Astrocyte (in vitro differentiated cells and primary cell): Measurements from ENCODE around the gene TENT4A. TPM values are rescaled to one million over a fixed set of nuclear protein-coding genes. Genes with fewer than 3 reads are reported as not detected.

Source experiments
- DNase-seq: peaks from one replicate; pipeline ENCODE4 v3.0.0-alpha.2; 2010; ENCODE audit warnings: low read depth
- FAIRE-seq: peaks from 2 replicates; lab custom pipeline; 2011; peaks lifted over from hg19 to GRCh38; lab: Jason Lieb, UNC
- H2AFZ ChIP-seq: 2 replicates; pipeline ENCODE4 v1.6.0; 2012; ENCODE audit warnings: low read depth, low read length, inconsistent platforms
- H3K27ac ChIP-seq: 2 replicates; pipeline ENCODE4 v1.5.1; 2011; ENCODE audit warnings: low read depth, low read length, inconsistent platforms
- H3K27me3 ChIP-seq: 2 replicates; pipeline ENCODE4 v1.6.0; 2011; ENCODE audit warnings: low read length, inconsistent platforms; ENCODE audit not compliant: insufficient read depth
- H3K36me3 ChIP-seq: 2 replicates; pipeline ENCODE4 v1.5.1; 2011; ENCODE audit warnings: low read length, inconsistent platforms; ENCODE audit not compliant: insufficient read depth
- H3K4me1 ChIP-seq: 2 replicates; pipeline ENCODE4 v1.5.1; 2011; ENCODE audit warnings: low read length, inconsistent platforms; ENCODE audit not compliant: insufficient read depth
- H3K4me2 ChIP-seq: 2 replicates; pipeline ENCODE4 v1.6.0; 2012; ENCODE audit warnings: low read length, inconsistent platforms
- H3K4me3 ChIP-seq: 2 replicates; pipeline ENCODE4 v1.5.1; 2011; ENCODE audit warnings: low read depth, mild to moderate bottlenecking, low read length, inconsistent platforms; ENCODE audit not compliant: insufficient read depth
- H3K79me2 ChIP-seq: 2 replicates; pipeline ENCODE4 v1.6.0; 2012; ENCODE audit warnings: mild to moderate bottlenecking, low read length, inconsistent platforms; ENCODE audit not compliant: insufficient read depth
- H3K9ac ChIP-seq: 2 replicates; pipeline ENCODE4 v1.6.0; 2012; ENCODE audit warnings: mild to moderate bottlenecking, low read length, inconsistent platforms
- H3K9me3 ChIP-seq: 2 replicates; pipeline ENCODE4 v1.5.1; 2012; ENCODE audit warnings: low read depth, mild to moderate bottlenecking, low read length, inconsistent platforms; ENCODE audit not compliant: insufficient read depth
- H4K20me1 ChIP-seq: 2 replicates; pipeline ENCODE4 v1.6.0; 2012; ENCODE audit warnings: low read length, inconsistent platforms; ENCODE audit not compliant: insufficient read depth
- H3K27ac Mint-ChIP-seq: one replicate; pipeline ENCODE4 v1.8.0; 2021; ENCODE audit warnings: mild to moderate bottlenecking, mixed read lengths; ENCODE audit not compliant: unreplicated experiment
- H3K27me3 Mint-ChIP-seq: one replicate; pipeline ENCODE4 v1.8.0; 2021; ENCODE audit warnings: low read depth, mixed read lengths; ENCODE audit not compliant: unreplicated experiment
- H3K36me3 Mint-ChIP-seq: one replicate; pipeline ENCODE4 v1.8.0; 2021; ENCODE audit warnings: low read depth, mixed read lengths; ENCODE audit not compliant: unreplicated experiment
- H3K4me1 Mint-ChIP-seq: one replicate; pipeline ENCODE4 v1.8.0; 2021; ENCODE audit warnings: low read depth, mixed read lengths; ENCODE audit not compliant: unreplicated experiment
- H3K4me3 Mint-ChIP-seq: one replicate; pipeline ENCODE4 v1.8.0; 2021; ENCODE audit warnings: mild to moderate bottlenecking, moderate library complexity, mixed read lengths; ENCODE audit not compliant: unreplicated experiment
- H3K9me3 Mint-ChIP-seq: one replicate; pipeline ENCODE4 v1.8.0; 2021; ENCODE audit warnings: mild to moderate bottlenecking, mixed read lengths; ENCODE audit not compliant: unreplicated experiment
- EZH2 ChIP-seq: IDR thresholded peaks from 2 replicates; pipeline ENCODE4 v1.6.1; 2012; ENCODE audit warnings: mild to moderate bottlenecking, low read length, inconsistent platforms; ENCODE audit not compliant: insufficient read depth
- total RNA-seq: library from RNA; stranded (reverse); gene quantifications from 2 replicates; pipeline ENCODE4 v1.2.1, GENCODE V29; 2021
- TF ChIP-seq, protein P1 (sequence below): IDR thresholded peaks from 2 replicates; pipeline ENCODE4 v1.5.1; 2011; ENCODE audit warnings: low read depth, mild to moderate bottlenecking, inconsistent platforms, low read length, moderate library complexity; ENCODE audit not compliant: insufficient read depth

The TENT4A gene
- total RNA-seq, 1 donor from 2014 or later, result 18.8 TPM

GRCh38 chr5:6715271-6715670 is 2.0 kb downstream of the TENT4A start:
- Mint-ChIP-seq H3K36me3 (peaks cover 8% of the 10 kb centered on the region), H3K27me3 (no peaks in the 10 kb centered on the region), H3K4me3 (peak overlapping the region; percentile 91), H3K9me3 (no peaks in the 10 kb centered on the region), H3K27ac (no peak overlapping the region), H3K4me1 (peaks cover 21% of the 10 kb centered on the region)
- Histone ChIP-seq H3K9ac (peak overlapping the region; percentile 80), H3K4me3 (peak overlapping the region; percentile 85), H4K20me1 (peaks cover 58% of the 10 kb centered on the region), H3K27ac (no peak overlapping the region), H3K36me3 (no peaks in the 10 kb centered on the region), H3K79me2 (peaks cover 61% of the 10 kb centered on the region), H3K4me1 (peaks cover 13% of the 10 kb centered on the region), H3K27me3 (no peaks in the 10 kb centered on the region), H3K9me3 (no peaks in the 10 kb centered on the region), H3K4me2 (peak overlapping the region; percentile 92), H2AFZ (no peak overlapping the region)
- no peak for TF ChIP-seq EZH2
- TF ChIP-seq, protein P1, sequence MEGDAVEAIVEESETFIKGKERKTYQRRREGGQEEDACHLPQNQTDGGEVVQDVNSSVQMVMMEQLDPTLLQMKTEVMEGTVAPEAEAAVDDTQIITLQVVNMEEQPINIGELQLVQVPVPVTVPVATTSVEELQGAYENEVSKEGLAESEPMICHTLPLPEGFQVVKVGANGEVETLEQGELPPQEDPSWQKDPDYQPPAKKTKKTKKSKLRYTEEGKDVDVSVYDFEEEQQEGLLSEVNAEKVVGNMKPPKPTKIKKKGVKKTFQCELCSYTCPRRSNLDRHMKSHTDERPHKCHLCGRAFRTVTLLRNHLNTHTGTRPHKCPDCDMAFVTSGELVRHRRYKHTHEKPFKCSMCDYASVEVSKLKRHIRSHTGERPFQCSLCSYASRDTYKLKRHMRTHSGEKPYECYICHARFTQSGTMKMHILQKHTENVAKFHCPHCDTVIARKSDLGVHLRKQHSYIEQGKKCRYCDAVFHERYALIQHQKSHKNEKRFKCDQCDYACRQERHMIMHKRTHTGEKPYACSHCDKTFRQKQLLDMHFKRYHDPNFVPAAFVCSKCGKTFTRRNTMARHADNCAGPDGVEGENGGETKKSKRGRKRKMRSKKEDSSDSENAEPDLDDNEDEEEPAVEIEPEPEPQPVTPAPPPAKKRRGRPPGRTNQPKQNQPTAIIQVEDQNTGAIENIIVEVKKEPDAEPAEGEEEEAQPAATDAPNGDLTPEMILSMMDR, result no peak
- FAIRE-seq (no peak), DNase-seq (no peak)

GRCh38 chr5:6715758-6716628 is 2.8 kb downstream of the TENT4A start:
- H3K9ac ChIP-seq, result peak overlapping the region; percentile 80
- TF ChIP-seq EZH2, result no peak
- TF ChIP-seq, protein P1, result no peak
- H3K4me3 ChIP-seq, result peak overlapping the region; percentile 85
- no peak for DNase-seq
- Mint-ChIP-seq H3K4me3 (peak overlapping the region; percentile 91), H3K36me3 (peaks cover 8% of the 10 kb centered on the region), H3K27me3 (no peaks in the 10 kb centered on the region), H3K9me3 (no peaks in the 10 kb centered on the region), H3K27ac (no peak overlapping the region), H3K4me1 (peaks cover 21% of the 10 kb centered on the region)
- H3K27me3 ChIP-seq, result no peaks in the 10 kb centered on the region
- peak overlapping the region; percentile 92 for H3K4me2 ChIP-seq
- no peak overlapping the region for H3K27ac ChIP-seq
- peaks cover 13% of the 10 kb centered on the region for H3K4me1 ChIP-seq
- H3K79me2 ChIP-seq, result peaks cover 67% of the 10 kb centered on the region
- no peak overlapping the region for H2AFZ ChIP-seq
- no peaks in the 10 kb centered on the region for H3K9me3 ChIP-seq
- FAIRE-seq, result no peak
- H4K20me1 ChIP-seq, result peaks cover 64% of the 10 kb centered on the region
- no peaks in the 10 kb centered on the region for H3K36me3 ChIP-seq

DNA sequence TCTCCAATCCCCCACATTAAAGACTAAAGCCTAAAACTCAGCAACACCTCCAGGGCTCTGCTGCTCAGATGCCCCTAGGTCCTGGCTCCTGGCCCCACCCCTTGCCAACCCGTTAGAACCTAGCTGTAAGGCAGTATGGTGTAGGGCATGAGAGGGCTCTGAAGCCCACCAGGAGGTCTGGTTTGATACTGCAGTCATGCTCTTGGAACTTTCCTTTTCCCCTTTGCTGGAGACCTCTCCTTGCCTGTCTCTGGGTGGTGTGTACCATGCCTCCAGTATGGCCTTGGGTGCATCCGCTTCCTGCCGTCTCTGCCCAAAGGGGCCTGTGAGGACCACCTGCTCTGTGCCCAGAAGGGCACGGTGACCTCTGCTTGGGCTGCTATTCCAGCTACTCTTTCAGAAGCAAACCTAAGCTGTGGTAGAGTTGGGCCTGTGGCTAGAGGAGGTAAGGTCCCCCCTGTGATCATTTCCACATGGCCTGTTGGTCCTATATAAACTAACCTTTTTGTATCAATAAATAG is 3.5 kb downstream of the TENT4A start:
- Mint-ChIP-seq H3K27me3 (no peaks in the 10 kb centered on the region), H3K27ac (peak overlapping the region; percentile 34), H3K9me3 (no peaks in the 10 kb centered on the region), H3K4me1 (peaks cover 24% of the 10 kb centered on the region), H3K36me3 (peaks cover 8% of the 10 kb centered on the region), H3K4me3 (peak overlapping the region; percentile 91)
- Histone ChIP-seq H3K9me3 (no peaks in the 10 kb centered on the region), H3K27me3 (no peaks in the 10 kb centered on the region), H3K4me3 (peak overlapping the region; percentile 85), H3K79me2 (peaks cover 74% of the 10 kb centered on the region), H3K27ac (no peak overlapping the region), H3K36me3 (no peaks in the 10 kb centered on the region), H4K20me1 (peaks cover 71% of the 10 kb centered on the region), H3K4me2 (peak overlapping the region; percentile 92), H3K4me1 (peaks cover 14% of the 10 kb centered on the region), H2AFZ (no peak overlapping the region), H3K9ac (no peak overlapping the region)
- TF ChIP-seq, protein P1, result no peak
- TF ChIP-seq EZH2, result no peak
- FAIRE-seq (no peak), DNase-seq (no peak)
